Measurements from ENCODE around the gene RCAN1.

Gene RCAN1

DNA sequence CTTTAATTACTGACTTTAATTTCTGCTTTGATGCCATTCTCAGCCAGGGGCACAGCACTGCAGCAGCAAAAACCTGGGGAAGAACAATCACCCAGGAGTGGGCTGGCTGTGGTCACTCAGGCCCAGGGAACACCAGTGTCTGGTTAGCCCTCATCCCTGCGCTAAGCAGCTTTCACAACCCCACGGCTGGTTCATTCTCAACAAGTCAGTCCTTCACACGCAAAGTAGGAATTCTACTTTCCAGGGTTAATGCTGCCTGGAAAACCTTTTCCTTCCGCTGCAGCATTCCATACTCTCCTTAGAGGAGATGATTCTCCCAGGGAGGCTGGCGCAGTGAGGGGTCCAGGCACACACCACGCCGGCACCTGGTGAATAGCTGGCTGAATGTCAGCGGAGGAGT lies 78.6 kb downstream of the RCAN1 start:
- Histone ChIP-seq H2AFZ (ENCODE audit: low read depth, low read length) (no peak overlapping the region), H3K27me3 (ENCODE audit: low read depth, low read length) (no peaks in the 10 kb centered on the region), H4K20me1 (ENCODE audit: insufficient read depth, low read length) (no peaks in the 10 kb centered on the region), H3K79me2 (ENCODE audit: low read length) (no peaks in the 10 kb centered on the region), H3K4me3 (ENCODE audit: low read length) (no peak overlapping the region), H3K36me3 (replicated peaks; ENCODE audit: low read depth, low read length) (no peaks in the 10 kb centered on the region), H3K4me2 (ENCODE audit: low read length) (no peak overlapping the region), H3K9me3 (ENCODE audit: insufficient read depth, low read length) (no peaks in the 10 kb centered on the region), H3K9ac (ENCODE audit: low read length) (no peak overlapping the region), H3K4me1 (ENCODE audit: low read length) (no peaks in the 10 kb centered on the region), H3K27ac (ENCODE audit: low read length) (no peak overlapping the region)
- no peak for TF ChIP-seq EZH2phosphoT487 (IDR thresholded peaks at IDR 0.05; ENCODE audit: low read depth)
- TF ChIP-seq, protein P1, sequence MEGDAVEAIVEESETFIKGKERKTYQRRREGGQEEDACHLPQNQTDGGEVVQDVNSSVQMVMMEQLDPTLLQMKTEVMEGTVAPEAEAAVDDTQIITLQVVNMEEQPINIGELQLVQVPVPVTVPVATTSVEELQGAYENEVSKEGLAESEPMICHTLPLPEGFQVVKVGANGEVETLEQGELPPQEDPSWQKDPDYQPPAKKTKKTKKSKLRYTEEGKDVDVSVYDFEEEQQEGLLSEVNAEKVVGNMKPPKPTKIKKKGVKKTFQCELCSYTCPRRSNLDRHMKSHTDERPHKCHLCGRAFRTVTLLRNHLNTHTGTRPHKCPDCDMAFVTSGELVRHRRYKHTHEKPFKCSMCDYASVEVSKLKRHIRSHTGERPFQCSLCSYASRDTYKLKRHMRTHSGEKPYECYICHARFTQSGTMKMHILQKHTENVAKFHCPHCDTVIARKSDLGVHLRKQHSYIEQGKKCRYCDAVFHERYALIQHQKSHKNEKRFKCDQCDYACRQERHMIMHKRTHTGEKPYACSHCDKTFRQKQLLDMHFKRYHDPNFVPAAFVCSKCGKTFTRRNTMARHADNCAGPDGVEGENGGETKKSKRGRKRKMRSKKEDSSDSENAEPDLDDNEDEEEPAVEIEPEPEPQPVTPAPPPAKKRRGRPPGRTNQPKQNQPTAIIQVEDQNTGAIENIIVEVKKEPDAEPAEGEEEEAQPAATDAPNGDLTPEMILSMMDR (IDR thresholded peaks at IDR 0.05; ENCODE audit: low read depth, low read length), result no peak

DNA sequence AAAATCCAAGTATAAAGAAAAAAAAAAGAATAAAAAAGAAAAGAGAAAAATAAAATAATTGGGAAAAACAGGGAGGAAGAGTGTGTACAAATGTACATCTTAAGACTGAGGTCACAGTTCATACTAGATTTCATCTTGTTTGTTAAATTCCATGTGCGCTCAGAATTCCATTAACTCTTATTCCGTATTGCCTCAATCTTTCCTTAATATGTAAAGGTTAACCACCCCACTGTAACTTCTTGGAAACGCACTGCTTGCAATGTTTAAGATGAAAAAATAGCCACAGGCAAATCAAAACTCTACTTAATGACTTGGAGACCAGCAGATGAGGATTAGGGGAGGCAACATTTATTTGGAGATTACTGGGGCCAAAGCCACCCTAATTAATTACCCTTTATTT lies 79.0 kb downstream of the RCAN1 start:
- TF ChIP-seq, protein P1 (IDR thresholded peaks at IDR 0.05; ENCODE audit: low read depth, low read length), result no peak
- no peak for TF ChIP-seq EZH2phosphoT487 (IDR thresholded peaks at IDR 0.05; ENCODE audit: low read depth)
- no peaks in the 10 kb centered on the region for H3K79me2 ChIP-seq (ENCODE audit: low read length)
- H3K36me3 ChIP-seq (replicated peaks; ENCODE audit: low read depth, low read length), result no peaks in the 10 kb centered on the region
- no peak overlapping the region for H3K4me3 ChIP-seq (ENCODE audit: low read length)
- H3K9ac ChIP-seq (ENCODE audit: low read length), result no peak overlapping the region
- no peaks in the 10 kb centered on the region for H4K20me1 ChIP-seq (ENCODE audit: insufficient read depth, low read length)
- H3K9me3 ChIP-seq (ENCODE audit: insufficient read depth, low read length), result no peaks in the 10 kb centered on the region
- H2AFZ ChIP-seq (ENCODE audit: low read depth, low read length), result no peak overlapping the region
- no peaks in the 10 kb centered on the region for H3K4me1 ChIP-seq (ENCODE audit: low read length)
- no peaks in the 10 kb centered on the region for H3K27me3 ChIP-seq (ENCODE audit: low read depth, low read length)
- no peak overlapping the region for H3K4me2 ChIP-seq (ENCODE audit: low read length)
- no peak overlapping the region for H3K27ac ChIP-seq (ENCODE audit: low read length)

DNA sequence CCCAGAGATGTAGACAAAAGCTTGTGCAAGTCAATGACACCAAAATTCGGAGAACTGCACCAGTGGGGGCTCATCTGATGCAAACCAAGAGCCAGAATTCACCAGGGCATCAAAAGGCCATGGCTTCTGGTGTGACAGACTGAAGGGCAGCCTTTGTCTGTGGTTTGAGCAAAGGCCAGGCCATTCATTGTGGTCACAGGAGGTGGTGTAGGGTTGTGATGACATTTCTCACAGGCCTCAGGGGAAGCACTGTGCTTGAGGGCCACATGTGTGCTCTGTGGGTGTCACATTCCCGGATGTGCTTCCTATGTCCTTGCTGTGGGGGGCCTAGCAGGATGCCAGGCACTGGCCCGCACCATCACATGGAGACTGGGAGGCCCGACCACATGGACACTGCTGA lies 80.4 kb downstream of the RCAN1 start:
- no peaks in the 10 kb centered on the region for H3K9me3 ChIP-seq (ENCODE audit: insufficient read depth, low read length)
- no peak overlapping the region for H3K9ac ChIP-seq (ENCODE audit: low read length)
- H3K4me1 ChIP-seq (ENCODE audit: low read length), result no peaks in the 10 kb centered on the region
- no peak overlapping the region for H3K4me3 ChIP-seq (ENCODE audit: low read length)
- no peak overlapping the region for H3K4me2 ChIP-seq (ENCODE audit: low read length)
- no peaks in the 10 kb centered on the region for H4K20me1 ChIP-seq (ENCODE audit: insufficient read depth, low read length)
- TF ChIP-seq, protein P1 (IDR thresholded peaks at IDR 0.05; ENCODE audit: low read depth, low read length), result no peak
- TF ChIP-seq EZH2phosphoT487 (IDR thresholded peaks at IDR 0.05; ENCODE audit: low read depth), result no peak
- no peaks in the 10 kb centered on the region for H3K27me3 ChIP-seq (ENCODE audit: low read depth, low read length)
- no peak overlapping the region for H2AFZ ChIP-seq (ENCODE audit: low read depth, low read length)
- no peak overlapping the region for H3K27ac ChIP-seq (ENCODE audit: low read length)
- H3K79me2 ChIP-seq (ENCODE audit: low read length), result no peaks in the 10 kb centered on the region
- H3K36me3 ChIP-seq (replicated peaks; ENCODE audit: low read depth, low read length), result no peaks in the 10 kb centered on the region

DNA sequence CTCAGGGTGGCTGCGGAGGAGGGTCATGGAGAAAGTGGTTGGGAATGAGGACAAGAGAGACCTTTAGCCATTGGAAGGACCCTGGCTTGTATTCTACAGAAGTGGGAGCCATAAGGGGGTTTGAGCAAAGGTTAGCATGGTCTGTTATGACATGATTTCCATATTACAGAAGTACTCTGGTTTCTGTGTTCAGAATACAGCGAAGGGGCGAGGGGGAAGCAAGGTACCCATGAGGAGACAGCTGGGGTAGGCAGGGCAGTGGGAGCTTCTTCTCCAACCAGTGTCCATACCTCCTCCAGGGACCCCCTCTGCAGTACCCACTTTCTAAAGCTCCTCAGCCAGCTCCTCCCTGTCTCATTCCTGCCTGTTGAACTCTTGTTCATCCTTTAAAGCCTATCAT lies 81.0 kb downstream of the RCAN1 start:
- H3K4me1 ChIP-seq (ENCODE audit: low read length), result no peaks in the 10 kb centered on the region
- TF ChIP-seq EZH2phosphoT487 (IDR thresholded peaks at IDR 0.05; ENCODE audit: low read depth), result no peak
- TF ChIP-seq, protein P1 (IDR thresholded peaks at IDR 0.05; ENCODE audit: low read depth, low read length), result no peak

More for the DNA sequence above, 81.0 kb downstream of the RCAN1 start:
- no peak overlapping the region for H3K4me3 ChIP-seq (ENCODE audit: low read length)
- no peak overlapping the region for H3K9ac ChIP-seq (ENCODE audit: low read length)
- H3K27me3 ChIP-seq (ENCODE audit: low read depth, low read length), result no peaks in the 10 kb centered on the region
- no peak overlapping the region for H3K4me2 ChIP-seq (ENCODE audit: low read length)
- H3K36me3 ChIP-seq (replicated peaks; ENCODE audit: low read depth, low read length), result no peaks in the 10 kb centered on the region
- H3K27ac ChIP-seq (ENCODE audit: low read length), result no peak overlapping the region
- no peaks in the 10 kb centered on the region for H4K20me1 ChIP-seq (ENCODE audit: insufficient read depth, low read length)
- no peaks in the 10 kb centered on the region for H3K79me2 ChIP-seq (ENCODE audit: low read length)
- H2AFZ ChIP-seq (ENCODE audit: low read depth, low read length), result no peak overlapping the region
- H3K9me3 ChIP-seq (ENCODE audit: insufficient read depth, low read length), result no peaks in the 10 kb centered on the region

All from OCI-LY3 (cell line).